Measurements from ENCODE around the gene MYO5A.

Gene MYO5A

DNA sequence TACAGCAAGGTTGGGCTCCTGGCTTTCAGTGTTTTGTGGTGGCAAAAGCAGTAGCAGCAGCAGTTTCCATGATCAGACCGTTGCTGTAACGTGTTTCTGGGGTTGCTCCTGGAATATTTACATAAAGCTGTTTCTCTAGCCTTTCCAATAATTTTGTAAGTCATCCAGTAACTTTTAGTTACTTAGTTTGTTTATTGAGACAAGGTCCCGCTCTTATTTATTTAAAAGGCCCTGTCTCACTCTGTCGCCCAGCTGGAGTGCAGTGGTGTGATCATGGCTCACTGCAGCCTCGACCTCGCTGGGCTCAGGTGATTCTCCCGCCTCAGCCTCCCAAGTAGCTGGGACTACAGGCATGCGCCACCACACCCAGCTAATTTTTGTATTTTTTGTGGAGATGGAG lies 8.8 kb upstream of the MYO5A start:
- Histone ChIP-seq H4K8ac (ENCODE audit: low read length) (no peak overlapping the region), H3K79me1 (replicated peaks; ENCODE audit: low read length, poor library complexity, severe bottlenecking) (no peaks in the 10 kb centered on the region), H3K9ac (ENCODE audit: low read length) (no peak overlapping the region), H3K4ac (ENCODE audit: low read depth in 1 of 2, low read length in 2 of 2) (no peak overlapping the region), H2AFZ (ENCODE audit: low read depth, low read length) (no peak overlapping the region), H3K18ac (ENCODE audit: low read depth in 1 of 2, low read length in 2 of 2) (no peak overlapping the region), H2BK15ac (ENCODE audit: low read depth, poor library complexity, severe bottlenecking) (no peak overlapping the region), H3K4me3 (ENCODE audit: insufficient read depth in 1 of 2, low read depth in 1 of 2, low read length in 2 of 2) (no peak overlapping the region), H2BK12ac (ENCODE audit: low read length in 2 of 2) (no peak overlapping the region), H3K4me1 (ENCODE audit: control insufficient read depth, insufficient read depth, low read depth, low read length) (no peaks in the 10 kb centered on the region), H2BK120ac (ENCODE audit: low read depth, low read length) (no peak overlapping the region), H3K23ac (ENCODE audit: low read length in 2 of 2) (no peak overlapping the region), H3K9me3 (ENCODE audit: control insufficient read depth, low read length) (no peaks in the 10 kb centered on the region), H2BK5ac (ENCODE audit: low read depth, low read length, poor library complexity, severe bottlenecking) (no peak overlapping the region), H2AK5ac (ENCODE audit: low read length, severe bottlenecking) (no peak overlapping the region), H3K27me3 (ENCODE audit: control insufficient read depth in 1 of 2, insufficient read depth in 1 of 2, low read length in 2 of 2) (peaks cover 0 to 5% of the 10 kb centered on the region in 2 experiments), H3K14ac (ENCODE audit: low read length in 2 of 2) (no peak overlapping the region), H4K91ac (ENCODE audit: low read length) (no peak overlapping the region), H3K27ac (ENCODE audit: low read length, poor library complexity, severe bottlenecking) (no peak overlapping the region), H3K4me2 (ENCODE audit: low read length, poor library complexity, severe bottlenecking) (no peak overlapping the region), H3K36me3 (ENCODE audit: control insufficient read depth in 1 of 2, insufficient read depth in 2 of 2, low read depth in 1 of 2, low read length in 2 of 2) (no peaks in the 10 kb centered on the region)
- DNase-seq = no peak
- 91% methylated on average over 5 of the region's 8 CpGs for WGBS

DNA sequence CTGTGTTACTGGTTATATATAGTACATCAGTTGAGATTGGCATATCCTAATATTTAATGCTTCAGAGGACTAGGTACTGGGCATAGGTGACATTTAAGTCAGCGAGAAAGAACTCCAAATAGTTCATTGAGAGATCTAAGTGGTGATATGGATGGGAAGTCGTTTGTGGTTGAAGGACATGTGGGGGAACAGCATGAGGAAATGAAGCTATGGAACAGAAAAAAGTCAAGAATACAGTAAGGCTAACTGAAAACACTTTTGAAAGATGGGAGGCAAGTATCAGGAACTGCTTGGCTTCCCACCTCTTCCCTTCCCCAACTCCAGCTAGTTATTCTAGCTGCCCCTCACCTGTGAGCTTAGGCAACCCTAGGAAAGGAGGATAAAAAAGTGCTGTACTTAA lies 3.7 kb upstream of the MYO5A start:
- no peak overlapping the region for H3K4ac ChIP-seq (ENCODE audit: low read depth in 1 of 2, low read length in 2 of 2)
- H3K4me3 ChIP-seq (ENCODE audit: insufficient read depth in 1 of 2, low read depth in 1 of 2, low read length in 2 of 2) = no peak overlapping the region
- no peak overlapping the region for H3K27ac ChIP-seq (ENCODE audit: low read length, poor library complexity, severe bottlenecking)
- no peak overlapping the region for H2BK5ac ChIP-seq (ENCODE audit: low read depth, low read length, poor library complexity, severe bottlenecking)
- H2AFZ ChIP-seq (ENCODE audit: low read depth, low read length) = no peak overlapping the region
- no peak overlapping the region for H3K14ac ChIP-seq (ENCODE audit: low read length in 2 of 2)
- H3K27me3 ChIP-seq (ENCODE audit: control insufficient read depth in 1 of 2, insufficient read depth in 1 of 2, low read length in 2 of 2) = peaks cover 9 to 24% of the 10 kb centered on the region in 2 experiments
- no peak overlapping the region for H2BK120ac ChIP-seq (ENCODE audit: low read depth, low read length)
- H3K36me3 ChIP-seq (ENCODE audit: control insufficient read depth in 1 of 2, insufficient read depth in 2 of 2, low read depth in 1 of 2, low read length in 2 of 2) = no peaks in the 10 kb centered on the region
- H3K4me2 ChIP-seq (ENCODE audit: low read length, poor library complexity, severe bottlenecking) = no peak overlapping the region
- 64% methylated on average over 2 of the region's 2 CpGs for WGBS
- peaks cover 1% of the 10 kb centered on the region for H3K79me1 ChIP-seq (replicated peaks; ENCODE audit: low read length, poor library complexity, severe bottlenecking)
- peaks cover 5% of the 10 kb centered on the region for H3K4me1 ChIP-seq (ENCODE audit: control insufficient read depth, insufficient read depth, low read depth, low read length)
- no peak overlapping the region for H3K9ac ChIP-seq (ENCODE audit: low read length)
- no peak overlapping the region for H4K91ac ChIP-seq (ENCODE audit: low read length)
- H4K8ac ChIP-seq (ENCODE audit: low read length) = no peak overlapping the region
- no peak overlapping the region for H3K18ac ChIP-seq (ENCODE audit: low read depth in 1 of 2, low read length in 2 of 2)
- H2BK15ac ChIP-seq (ENCODE audit: low read depth, poor library complexity, severe bottlenecking) = no peak overlapping the region
- H2AK5ac ChIP-seq (ENCODE audit: low read length, severe bottlenecking) = no peak overlapping the region
- DNase-seq = no peak
- H3K9me3 ChIP-seq (ENCODE audit: control insufficient read depth, low read length) = no peaks in the 10 kb centered on the region
- no peak overlapping the region for H3K23ac ChIP-seq (ENCODE audit: low read length in 2 of 2)
- no peak overlapping the region for H2BK12ac ChIP-seq (ENCODE audit: low read length in 2 of 2)

DNA sequence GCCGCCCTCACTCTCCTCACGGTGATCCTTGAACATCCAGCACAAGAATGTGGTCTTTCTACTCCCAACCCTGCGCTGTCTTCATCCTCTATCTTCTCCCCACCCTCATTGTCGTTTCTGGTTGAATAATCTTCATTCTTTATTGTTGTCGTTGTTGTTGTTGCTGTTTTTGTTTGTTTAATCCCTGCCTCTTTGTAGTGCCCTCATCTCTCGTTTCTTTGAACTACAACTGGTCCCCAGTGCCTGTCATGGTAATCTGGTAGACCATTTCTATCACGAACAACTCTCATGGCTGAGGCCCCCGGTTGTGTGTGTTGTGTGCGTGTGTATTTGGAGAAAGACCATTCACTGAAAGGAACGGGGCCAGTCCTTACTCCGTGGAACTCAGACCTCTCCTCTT lies 1.3 kb upstream of the MYO5A start:
- H2BK15ac ChIP-seq (ENCODE audit: low read depth, poor library complexity, severe bottlenecking) = no peak overlapping the region
- WGBS = 56% methylated on average over 8 of the region's 11 CpGs

DNA sequence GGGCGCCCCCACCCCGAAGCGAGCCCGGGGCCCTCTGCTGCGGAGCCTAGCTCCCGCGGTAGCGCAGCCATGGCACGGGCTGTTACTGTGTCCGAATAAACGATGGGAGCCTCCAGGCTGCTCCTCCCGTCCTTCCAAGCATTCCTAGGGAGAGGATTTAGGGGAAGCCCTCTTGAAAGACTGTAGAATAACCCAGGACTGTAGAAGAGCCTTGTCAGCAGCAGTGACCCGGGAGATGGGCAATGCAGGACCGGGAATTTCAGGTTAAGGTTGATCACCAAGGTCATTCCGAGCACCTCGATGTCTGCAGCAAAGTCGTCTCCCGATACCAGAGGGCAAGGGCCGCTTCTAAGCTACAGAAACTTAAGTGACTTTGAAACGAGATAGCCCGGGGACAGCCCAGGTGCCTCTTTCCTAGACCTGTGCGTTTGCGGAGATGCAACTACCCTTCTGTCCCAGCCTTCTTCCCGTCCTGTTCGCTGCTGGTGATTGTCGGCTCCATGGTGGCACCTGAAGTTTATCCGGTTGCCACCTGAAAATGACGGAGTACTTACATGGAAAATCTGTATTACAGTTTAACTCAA lies 753 bp upstream of the MYO5A start:
- H2AK5ac ChIP-seq (ENCODE audit: low read length, severe bottlenecking) = no peak overlapping the region
- no peak overlapping the region for H4K8ac ChIP-seq (ENCODE audit: low read length)

More for the DNA sequence above, 1.3 kb upstream of the MYO5A start:
- DNase-seq = no peak
- Histone ChIP-seq H2BK120ac (ENCODE audit: low read depth, low read length) (no peak overlapping the region), H3K27me3 (ENCODE audit: control insufficient read depth in 1 of 2, insufficient read depth in 1 of 2, low read length in 2 of 2) (peaks cover 9 to 24% of the 10 kb centered on the region in 2 experiments), H3K14ac (ENCODE audit: low read length in 2 of 2) (no peak overlapping the region), H2BK12ac (ENCODE audit: low read length in 2 of 2) (no peak overlapping the region), H2AFZ (ENCODE audit: low read depth, low read length) (no peak overlapping the region), H3K9ac (ENCODE audit: low read length) (peak overlapping the region; percentile 92), H3K27ac (ENCODE audit: low read length, poor library complexity, severe bottlenecking) (no peak overlapping the region), H2AK5ac (ENCODE audit: low read length, severe bottlenecking) (no peak overlapping the region), H3K79me1 (replicated peaks; ENCODE audit: low read length, poor library complexity, severe bottlenecking) (peaks cover 6% of the 10 kb centered on the region), H3K4me2 (ENCODE audit: low read length, poor library complexity, severe bottlenecking) (peak overlapping the region; percentile 99), H3K18ac (ENCODE audit: low read depth in 1 of 2, low read length in 2 of 2) (no peak overlapping the region), H3K4me1 (ENCODE audit: control insufficient read depth, insufficient read depth, low read depth, low read length) (peaks cover 5% of the 10 kb centered on the region), H3K23ac (ENCODE audit: low read length in 2 of 2) (no peak overlapping the region), H3K9me3 (ENCODE audit: control insufficient read depth, low read length) (no peaks in the 10 kb centered on the region), H2BK5ac (ENCODE audit: low read depth, low read length, poor library complexity, severe bottlenecking) (no peak overlapping the region), H3K4ac (ENCODE audit: low read depth in 1 of 2, low read length in 2 of 2) (no peak overlapping the region), H4K91ac (ENCODE audit: low read length) (no peak overlapping the region), H3K36me3 (ENCODE audit: control insufficient read depth in 1 of 2, insufficient read depth in 2 of 2, low read depth in 1 of 2, low read length in 2 of 2) (no peaks in the 10 kb centered on the region), H3K4me3 (ENCODE audit: insufficient read depth in 1 of 2, low read depth in 1 of 2, low read length in 2 of 2) (peak overlapping the region in 1 of 2 experiments; percentile 88), H4K8ac (ENCODE audit: low read length) (no peak overlapping the region)

More for the DNA sequence above, 753 bp upstream of the MYO5A start:
- H2BK12ac ChIP-seq (ENCODE audit: low read length in 2 of 2) = peak overlapping the region in 1 of 2 experiments; percentile 59
- peaks cover 5% of the 10 kb centered on the region for H3K4me1 ChIP-seq (ENCODE audit: control insufficient read depth, insufficient read depth, low read depth, low read length)
- H3K14ac ChIP-seq (ENCODE audit: low read length in 2 of 2) = peak overlapping the region in 1 of 2 experiments; percentile 45
- no peak overlapping the region for H4K91ac ChIP-seq (ENCODE audit: low read length)
- H3K27ac ChIP-seq (ENCODE audit: low read length, poor library complexity, severe bottlenecking) = no peak overlapping the region
- H2BK15ac ChIP-seq (ENCODE audit: low read depth, poor library complexity, severe bottlenecking) = peak overlapping the region; percentile 84
- peaks cover 6% of the 10 kb centered on the region for H3K79me1 ChIP-seq (replicated peaks; ENCODE audit: low read length, poor library complexity, severe bottlenecking)
- peak overlapping the region; percentile 99 for H3K4me2 ChIP-seq (ENCODE audit: low read length, poor library complexity, severe bottlenecking)
- DNase-seq = no peak
- H3K23ac ChIP-seq (ENCODE audit: low read length in 2 of 2) = peak overlapping the region in 1 of 2 experiments; percentile 92
- no peak overlapping the region for H2BK120ac ChIP-seq (ENCODE audit: low read depth, low read length)
- peak overlapping the region; percentile 35 to 56 for H3K4ac ChIP-seq (ENCODE audit: low read depth in 1 of 2, low read length in 2 of 2)
- peak overlapping the region; percentile 49 for H2AFZ ChIP-seq (ENCODE audit: low read depth, low read length)
- peaks cover 9 to 24% of the 10 kb centered on the region in 2 experiments for H3K27me3 ChIP-seq (ENCODE audit: control insufficient read depth in 1 of 2, insufficient read depth in 1 of 2, low read length in 2 of 2)
- H3K9ac ChIP-seq (ENCODE audit: low read length) = peak overlapping the region; percentile 92
- H3K9me3 ChIP-seq (ENCODE audit: control insufficient read depth, low read length) = no peaks in the 10 kb centered on the region
- H3K36me3 ChIP-seq (ENCODE audit: control insufficient read depth in 1 of 2, insufficient read depth in 2 of 2, low read depth in 1 of 2, low read length in 2 of 2) = no peaks in the 10 kb centered on the region
- peak overlapping the region; percentile 82 to 88 for H3K4me3 ChIP-seq (ENCODE audit: insufficient read depth in 1 of 2, low read depth in 1 of 2, low read length in 2 of 2)
- H2BK5ac ChIP-seq (ENCODE audit: low read depth, low read length, poor library complexity, severe bottlenecking) = no peak overlapping the region
- 3% methylated on average over 28 of the region's 28 CpGs for WGBS
- peak overlapping the region; percentile 57 for H3K18ac ChIP-seq (ENCODE audit: low read depth in 1 of 2, low read length in 2 of 2)

Measured in mesenchymal stem cell (in vitro differentiated cells and primary cell).